Amniotic epithelial cell (primary cell): Measurements from ENCODE around the gene DNMT3A.

Experiments
- DNase-seq: peaks from one replicate; pipeline ENCODE4 v3.0.0-alpha.2; 2010; ENCODE audit warnings: low read depth

DNMT3A gene

DNA sequence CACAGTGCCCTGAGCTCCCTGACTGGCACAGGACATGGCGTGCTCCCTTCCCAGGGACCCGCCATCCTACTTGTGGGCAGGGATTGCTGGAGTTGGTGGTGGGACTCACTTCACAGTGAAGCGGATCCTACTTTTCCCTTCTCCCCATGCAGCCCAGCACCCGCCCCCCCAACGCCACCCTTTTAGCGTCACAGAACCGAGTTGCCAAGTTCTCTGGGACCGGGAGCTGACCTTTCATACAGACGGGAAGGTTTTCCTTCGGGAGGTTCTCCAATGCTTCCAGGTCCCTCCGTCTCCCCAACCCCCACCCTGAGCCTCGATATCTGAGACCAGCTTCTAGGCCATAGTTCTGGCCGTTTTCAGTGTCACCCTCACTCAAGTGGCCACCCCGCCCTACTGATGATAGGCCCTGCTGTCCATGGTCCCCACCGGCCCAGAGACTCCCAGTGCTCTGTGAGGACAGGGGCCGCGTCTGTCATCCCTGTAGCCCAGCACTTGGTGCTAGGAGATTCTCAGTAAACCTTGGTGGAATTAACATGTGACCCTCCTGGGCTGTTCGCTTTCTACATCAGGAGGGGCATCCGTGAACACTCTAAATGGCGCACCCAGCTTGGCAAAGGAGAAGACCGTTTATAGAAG lies 1.6 kb upstream of the DNMT3A start:
- no peak for DNase-seq

DNA sequence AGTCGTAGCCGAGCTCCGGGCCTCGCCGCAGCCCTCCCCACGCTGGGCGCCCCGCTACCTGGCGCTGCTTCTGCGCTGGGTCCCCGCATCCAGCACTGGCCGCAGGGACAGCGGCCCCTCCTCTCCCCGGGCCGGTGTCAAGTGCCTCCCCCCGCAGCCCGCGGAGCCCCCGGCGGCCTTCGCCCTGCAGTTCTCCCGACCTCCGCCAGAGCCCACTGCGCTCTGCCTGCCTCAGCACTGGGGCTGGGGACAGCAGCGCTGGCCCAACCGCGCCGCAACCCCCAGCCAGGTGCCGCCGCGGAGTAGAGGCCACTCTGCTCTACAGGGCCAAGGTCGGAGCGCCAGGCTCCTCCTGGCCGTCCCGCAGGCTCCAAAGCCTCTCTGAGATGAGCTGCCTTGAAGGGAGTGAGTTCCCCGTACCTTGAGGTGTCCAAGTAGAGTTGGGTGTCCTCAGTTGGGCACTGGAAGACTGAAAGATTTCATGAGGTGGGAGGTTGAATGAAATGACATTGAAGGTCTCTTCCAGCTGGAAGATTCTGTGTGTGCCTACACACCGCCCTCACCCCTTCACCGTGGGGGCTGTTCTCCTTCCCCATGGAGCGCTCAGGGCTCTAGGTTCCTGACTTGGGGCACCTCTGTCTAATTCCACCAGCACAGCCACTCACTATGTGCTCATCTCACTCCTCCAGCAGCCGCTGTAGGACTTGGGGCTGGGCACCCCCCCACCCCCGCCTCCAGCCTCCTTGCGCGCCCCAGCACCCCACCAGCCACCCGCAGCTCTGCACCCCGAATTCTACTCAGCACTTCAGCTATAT lies 854 bp upstream of the DNMT3A start:
- DNase-seq: peak; percentile 72

DNA sequence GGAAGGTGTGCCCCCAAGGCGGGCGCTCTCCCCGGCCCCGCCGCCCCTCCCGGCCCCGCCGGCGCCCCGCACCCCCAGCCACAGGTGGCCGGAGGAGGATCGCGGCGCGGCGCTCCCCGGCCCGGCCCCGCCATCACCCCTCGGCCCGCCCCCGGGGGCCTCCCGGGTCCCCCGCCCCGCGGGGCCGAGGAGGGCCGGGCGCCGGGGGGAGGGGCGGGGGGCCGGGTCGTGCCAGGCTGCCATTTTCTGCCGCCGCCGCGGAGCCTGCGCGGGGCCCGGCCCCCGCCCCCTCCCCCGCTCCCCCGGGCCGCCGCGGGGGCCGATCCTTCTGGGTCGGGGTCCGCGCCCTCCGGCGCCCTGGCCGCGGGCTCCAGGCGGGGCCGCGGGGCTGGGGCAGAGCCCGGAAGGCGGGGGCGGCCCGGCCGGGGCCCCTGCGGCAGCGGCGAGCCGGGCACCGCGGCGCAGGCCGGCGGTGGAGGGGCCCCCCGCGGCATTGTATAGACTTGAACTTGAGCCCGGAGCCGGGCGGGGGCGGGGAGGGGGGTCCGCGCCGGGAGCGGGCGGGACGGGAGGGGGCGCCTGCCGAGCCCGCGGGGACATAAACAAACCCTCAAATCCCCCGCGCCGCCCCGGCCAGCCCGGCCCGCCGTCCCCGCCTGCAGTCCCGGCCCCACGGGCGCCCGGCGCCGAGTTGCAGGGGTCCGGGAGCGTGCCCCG lies 556 bp downstream of the DNMT3A start:
- no peak for DNase-seq

DNA sequence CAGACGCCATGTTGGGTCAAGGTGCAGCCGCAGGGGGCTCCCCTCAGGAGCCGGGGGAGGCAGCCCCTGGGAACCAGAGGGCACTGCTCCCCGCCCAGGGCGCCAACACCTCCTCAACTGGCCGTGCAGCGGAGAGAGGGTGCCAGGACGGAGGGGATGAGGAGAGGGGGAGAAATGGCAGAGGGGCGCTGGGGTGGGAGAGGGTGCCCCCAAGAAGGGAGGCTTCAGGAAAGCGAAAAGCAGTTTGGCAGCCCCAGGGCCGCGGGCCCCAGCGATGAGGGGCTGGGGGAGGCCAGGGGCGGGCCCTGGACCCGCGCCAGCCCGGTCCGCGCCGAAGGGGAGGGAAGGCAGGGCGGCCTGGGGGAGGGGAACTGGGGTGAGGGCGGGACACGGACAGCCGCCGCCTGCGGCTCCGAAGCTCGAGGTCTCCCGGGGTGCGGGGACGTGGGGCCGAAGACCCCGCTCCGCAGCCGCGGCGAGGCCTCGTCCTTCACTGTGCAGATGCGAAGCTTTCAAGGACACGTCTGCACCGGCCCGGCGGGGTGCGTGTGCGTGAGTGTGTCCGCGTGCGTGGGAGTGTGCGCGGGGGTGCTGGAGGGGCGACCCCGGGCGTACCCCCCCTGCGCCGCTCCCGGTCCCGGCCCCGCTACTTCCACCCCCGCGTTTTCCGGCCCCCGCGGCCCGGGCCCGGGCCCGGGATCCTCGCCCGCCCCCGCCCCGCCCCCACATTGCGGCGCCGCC lies 1.4 kb downstream of the DNMT3A start:
- DNase-seq: no peak

DNA sequence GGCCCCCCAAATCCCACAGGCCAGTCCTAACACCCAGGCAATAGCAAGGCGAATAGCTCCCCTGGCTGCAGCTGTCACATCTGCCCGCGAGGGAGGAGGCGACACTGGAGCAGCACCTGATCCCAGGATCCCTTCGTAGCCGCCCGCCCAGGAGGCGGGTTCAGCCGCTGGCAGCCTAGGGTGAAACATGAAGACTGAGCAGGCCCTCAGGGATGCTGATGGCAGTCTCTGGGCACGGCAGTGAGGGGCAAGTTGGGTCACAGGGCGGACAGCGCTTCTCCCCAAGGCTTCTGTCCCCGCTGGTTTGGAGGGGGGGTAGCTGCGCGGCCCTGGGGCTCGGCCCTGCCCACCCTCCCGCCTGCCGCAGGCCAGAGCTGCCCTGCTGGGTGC lies 1.9 kb downstream of the DNMT3A start:
- no peak for DNase-seq

DNA sequence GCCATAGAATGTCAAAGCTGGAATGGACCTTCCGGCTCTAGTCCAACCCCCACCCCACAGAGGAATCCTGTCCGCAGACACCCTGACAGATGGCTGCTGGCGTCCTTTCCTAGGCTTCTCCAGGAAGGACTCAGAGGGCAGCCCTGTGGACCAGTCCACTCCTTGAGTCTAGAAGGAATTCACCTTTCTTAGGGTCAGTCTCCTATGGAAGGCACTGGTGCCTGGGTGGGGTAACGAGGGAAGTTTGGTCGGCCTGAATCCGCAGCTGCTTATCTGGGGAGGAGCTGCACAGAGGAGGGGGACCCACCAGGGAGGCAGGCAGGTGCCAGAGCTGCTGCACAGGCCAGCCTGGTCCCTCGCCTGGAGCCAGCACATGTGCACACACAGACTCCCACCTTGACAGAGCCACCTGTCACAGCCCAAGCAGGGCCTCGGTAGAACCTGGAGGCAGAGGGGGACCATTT lies 2.5 kb downstream of the DNMT3A start:
- DNase-seq: no peak

DNA sequence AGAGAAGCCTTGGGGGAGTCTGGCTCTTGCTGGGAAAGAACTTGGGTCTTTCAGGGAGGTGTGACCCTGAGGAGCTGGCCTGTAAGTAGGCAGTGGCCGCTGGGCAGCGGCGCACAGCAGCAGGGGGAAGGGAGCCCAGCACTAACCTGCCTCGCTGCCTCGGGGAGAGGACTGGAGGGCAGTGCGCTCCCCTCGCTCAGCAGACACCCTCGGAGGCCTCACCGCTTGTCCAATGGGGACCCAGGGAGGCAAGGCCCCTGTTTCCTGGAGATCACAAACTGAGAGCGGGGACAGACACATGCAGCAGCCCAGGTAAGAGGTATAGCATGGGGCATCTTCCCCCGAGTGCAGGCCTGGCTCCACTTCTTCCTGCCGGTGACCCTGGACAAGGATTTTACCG lies 3.3 kb downstream of the DNMT3A start:
- DNase-seq: no peak

DNA sequence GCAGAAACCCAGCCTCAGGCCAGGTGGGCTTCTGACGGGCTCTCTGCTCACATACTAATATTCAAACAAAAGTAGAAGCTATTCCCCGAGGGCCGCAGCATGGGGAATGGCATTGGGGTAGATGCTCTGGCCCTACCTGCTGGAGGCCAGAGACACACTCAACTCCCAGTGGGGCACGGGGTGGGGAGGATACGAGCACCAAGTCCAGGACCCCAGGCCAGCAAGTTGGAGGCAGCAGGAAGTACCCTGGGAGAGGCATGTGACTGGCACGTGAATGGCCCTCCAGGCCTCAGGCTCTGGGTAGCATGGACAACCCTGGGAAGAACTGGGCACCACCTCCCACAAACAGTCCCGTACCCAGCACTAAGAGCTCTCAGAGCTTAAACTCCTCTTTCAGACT lies 3.8 kb downstream of the DNMT3A start:
- DNase-seq: no peak

DNA sequence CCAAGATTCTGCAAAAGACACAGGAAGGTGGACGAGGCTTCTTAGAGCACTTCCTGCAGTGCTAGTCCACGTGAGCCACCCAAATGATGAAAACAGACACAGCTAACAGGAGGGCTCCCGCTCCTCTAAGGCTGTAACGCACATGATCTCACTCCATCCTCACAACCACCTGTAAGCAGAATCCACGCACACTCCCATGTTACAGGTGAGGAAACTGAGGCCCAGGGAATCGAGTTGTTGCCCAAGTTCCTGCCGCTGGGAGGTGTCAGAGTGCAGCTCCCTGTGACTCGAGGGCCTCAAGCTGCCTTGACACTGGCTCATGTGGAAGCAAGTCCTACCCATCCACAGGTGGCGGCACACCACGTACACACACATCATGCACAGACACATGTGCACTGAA lies 4.4 kb downstream of the DNMT3A start:
- no peak for DNase-seq

DNA sequence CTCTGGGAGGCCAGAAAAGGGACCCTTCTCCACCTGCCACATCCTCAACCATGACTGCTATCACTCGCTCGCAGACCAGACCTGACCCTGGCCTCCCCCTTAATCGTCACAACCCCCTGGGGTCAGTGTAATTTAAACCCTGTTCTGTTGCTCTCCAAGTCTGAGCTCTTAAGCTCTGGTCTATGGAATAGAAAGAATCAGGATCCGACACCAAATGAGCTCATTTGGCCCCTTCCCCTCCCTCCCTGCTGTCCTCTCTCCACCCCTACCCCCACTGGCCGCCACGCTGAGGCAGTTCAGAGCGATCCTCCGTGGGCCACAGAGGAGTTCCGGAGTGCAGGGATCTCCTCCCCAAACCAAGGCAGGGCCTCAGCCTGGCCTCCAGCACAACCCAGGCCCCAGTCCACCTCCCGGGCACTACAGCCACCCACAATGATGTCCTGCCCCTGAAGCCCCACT lies 5.3 kb downstream of the DNMT3A start:
- no peak for DNase-seq

DNA sequence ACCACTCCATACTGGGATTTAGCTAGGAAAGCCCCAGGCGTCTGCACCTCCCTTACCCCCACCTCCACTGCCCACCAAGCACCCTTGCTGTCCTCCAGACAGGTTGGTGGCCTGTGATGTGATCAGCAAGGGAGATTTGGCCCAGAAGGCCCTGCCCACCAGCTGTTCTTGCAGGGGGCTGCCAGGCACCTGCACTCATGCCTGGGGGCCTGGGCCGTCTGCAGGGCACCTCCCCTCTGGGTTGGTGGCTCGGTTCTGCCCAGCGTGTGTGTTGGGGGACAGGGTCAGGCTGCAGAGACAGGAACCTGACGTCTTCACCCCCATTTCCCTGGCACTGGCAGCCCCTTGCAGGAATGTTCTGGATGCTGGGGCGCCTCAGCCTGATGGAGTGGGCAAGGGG lies 5.8 kb downstream of the DNMT3A start:
- no peak for DNase-seq

DNA sequence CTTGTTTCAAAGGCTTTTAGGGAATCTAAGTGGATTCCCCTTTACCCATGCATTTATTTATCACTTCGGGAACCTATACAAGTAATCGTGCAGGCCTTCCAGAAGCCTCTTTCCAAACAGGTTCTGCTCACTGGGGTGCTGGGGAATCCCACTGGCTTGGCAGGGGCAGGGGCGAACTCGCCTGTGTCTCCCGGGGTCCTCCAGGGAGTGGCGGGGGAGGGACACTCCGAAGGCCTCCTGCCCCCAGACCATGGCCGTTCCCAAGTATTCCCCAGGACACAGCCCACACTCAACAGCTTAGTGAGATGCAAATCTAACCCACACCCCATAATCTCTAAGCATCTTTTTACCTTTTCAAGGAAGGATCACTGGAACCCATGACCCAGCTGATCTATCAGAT lies 6.5 kb downstream of the DNMT3A start:
- no peak for DNase-seq

DNA sequence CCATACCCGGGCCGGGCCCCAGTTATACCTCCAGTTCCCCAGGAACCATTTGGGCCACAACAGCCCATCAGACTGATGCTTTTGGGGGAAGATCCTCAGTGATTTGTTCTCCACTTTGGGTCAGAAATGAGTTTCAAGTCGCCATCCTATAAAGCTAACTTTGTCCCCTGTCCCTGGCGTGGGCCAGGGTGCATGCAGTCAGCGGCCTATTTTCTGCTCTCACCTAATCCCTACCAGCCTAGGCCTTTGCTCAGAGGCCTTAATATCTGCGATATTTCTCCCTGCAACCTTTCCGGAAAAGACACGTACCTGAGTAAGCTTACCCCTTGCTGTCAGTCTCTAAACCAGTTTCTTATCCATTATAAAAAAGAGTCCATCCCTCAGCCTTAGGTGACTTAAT lies 7.2 kb downstream of the DNMT3A start:
- no peak for DNase-seq

DNA sequence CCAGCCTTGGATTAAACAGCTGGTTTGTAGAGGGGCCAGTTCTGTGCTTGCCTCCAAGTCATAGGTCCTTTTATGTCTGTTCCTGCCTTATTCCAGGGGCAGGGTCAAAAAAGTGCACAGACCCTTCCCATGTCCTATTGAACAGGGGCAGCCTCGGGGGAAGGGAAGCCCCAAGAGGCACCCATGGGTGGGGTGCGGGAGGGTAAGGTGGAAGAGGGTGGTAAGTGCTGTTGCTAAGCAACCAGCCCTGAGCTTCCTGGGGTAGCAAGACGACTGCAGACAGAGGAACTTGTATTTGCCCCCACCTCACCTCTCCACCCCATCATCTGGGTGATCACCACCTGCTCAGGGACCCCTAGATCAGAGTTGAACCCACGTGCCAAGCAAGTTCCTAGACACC lies 7.7 kb downstream of the DNMT3A start:
- DNase-seq: no peak

DNA sequence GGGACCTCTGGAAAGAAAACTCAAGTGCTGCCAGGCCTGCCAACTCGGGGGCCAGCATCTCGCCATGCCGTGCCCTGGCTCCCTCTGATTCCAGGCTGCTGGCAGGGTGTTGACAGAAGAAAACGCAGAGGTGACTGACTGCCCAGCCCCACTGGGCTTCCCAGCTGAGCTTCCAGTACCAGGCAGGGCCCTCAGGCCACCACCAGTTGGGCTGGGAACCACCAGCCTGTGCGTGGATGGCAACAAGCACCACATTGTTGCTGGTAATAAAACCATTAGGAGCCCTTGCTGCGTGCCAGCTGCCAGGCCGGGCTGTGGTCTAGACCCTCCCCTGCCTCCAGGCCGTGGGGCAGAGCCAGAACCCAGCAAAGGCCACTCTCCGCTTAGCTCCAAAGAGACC lies 9.2 kb downstream of the DNMT3A start:
- no peak for DNase-seq

DNA sequence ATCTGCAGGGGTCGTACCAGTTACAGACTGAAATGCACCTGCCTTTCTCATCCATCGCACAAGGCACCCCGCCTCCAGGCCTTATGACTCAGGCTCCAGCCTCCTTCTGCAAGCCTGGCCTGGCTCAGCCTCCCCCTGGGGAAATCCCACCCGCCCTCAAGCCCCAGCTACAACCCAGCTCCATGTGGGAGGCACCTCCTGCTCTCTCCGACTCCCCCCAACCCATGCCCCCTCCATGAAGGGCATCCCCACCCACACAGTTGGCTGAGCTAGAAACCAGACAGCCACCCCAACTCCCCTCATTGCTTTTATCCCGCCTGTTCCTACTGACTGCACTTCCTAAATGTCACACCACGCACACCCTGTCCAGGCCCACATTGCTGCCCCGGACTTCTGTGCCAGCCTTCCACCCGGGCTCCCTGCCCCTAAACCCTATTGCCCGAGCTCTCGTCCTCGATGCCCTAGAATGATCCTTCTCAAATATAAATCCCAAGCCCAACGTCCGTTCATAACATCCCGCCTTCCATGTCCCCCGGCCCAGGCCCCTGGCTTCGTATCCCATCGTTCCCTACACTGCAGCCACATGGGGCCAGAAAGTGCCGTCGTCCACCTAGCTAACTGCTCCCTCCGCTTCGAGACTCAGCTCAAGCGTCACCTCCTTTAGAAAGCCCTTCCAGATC lies 9.9 kb downstream of the DNMT3A start:
- peak; percentile 24 for DNase-seq

DNA sequence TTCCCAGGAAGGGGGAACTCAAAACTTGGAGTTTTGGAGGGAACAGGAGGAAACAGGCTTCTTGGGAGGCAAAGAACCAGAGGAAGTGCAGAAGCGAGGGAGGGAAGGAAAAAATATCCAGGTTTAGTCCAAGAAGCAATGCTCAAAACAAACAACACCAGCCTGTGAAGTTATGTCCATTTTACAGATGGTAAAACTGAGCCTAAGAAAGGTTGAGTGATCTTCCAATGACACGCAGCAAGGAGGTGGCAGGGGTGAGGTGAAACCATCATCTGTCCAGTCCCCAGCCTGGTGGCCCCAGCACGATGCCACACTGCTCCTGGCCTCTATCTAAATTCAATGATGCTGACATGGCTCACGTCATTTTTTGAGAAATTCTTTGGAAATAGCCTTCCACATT lies 10.8 kb downstream of the DNMT3A start:
- no peak for DNase-seq

DNA sequence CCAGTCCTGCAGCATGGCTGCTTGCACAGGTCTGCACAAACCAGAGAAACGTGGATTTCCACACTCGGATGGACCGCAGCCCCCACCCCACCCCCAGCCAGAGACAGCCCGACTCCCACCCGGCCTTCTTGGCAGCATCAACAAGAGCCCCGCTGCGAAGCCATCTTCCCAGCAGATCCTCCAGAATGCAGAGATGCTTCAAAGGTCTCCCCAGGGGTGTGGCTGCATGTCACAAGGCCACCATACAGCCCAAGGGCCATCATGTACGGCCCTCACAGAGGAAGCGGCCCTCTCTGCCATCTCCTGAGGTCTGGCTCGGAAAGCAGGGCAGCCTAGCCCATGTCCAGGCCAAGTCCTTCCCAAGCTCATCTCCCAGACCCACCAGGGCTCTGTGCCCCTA lies 11.5 kb downstream of the DNMT3A start:
- DNase-seq: no peak

DNA sequence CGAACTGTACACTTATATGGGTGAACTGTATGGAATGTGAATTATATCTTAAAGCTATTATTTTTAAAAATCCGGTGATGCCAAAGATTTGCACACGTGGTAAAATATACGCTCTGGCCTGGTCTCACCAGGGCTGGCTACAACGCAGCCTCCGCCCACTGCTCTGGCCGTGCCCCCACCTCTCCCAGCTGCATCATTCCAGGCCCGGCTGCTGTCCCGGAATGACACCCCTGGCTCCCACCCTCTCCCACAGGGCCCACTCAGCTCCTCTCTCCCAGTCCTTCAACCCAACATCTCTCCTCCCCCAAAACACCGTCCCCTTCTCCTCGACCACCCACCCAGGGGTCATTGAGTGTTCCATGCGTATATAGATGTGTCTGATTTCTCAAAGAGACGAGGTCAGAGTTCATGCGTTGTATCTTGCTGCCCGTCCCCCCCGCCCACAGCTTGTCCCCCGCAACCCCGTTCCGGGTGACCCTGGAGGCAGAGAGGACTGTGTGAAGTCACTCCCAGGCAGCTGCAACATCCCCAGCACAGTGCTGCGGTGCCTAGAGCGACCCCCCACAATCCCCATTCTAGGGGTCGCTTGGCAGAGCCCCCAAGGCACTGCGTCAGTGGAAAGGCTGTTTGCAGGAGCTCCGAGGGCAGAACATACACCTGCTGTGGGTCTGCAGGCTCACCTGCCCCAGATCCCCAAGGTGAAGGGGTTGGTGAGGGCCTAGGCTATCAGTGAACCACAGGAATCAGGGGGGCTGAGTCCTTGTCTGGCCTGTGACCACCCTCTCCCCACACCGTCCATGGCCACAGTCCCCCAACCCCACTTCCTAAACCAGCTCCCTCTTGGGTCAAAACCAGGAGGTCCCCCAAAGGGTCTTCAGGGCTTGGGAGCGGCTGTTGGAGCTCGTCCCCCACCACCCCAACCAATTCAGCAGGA lies 13.3 kb downstream of the DNMT3A start:
- DNase-seq: no peak

DNA sequence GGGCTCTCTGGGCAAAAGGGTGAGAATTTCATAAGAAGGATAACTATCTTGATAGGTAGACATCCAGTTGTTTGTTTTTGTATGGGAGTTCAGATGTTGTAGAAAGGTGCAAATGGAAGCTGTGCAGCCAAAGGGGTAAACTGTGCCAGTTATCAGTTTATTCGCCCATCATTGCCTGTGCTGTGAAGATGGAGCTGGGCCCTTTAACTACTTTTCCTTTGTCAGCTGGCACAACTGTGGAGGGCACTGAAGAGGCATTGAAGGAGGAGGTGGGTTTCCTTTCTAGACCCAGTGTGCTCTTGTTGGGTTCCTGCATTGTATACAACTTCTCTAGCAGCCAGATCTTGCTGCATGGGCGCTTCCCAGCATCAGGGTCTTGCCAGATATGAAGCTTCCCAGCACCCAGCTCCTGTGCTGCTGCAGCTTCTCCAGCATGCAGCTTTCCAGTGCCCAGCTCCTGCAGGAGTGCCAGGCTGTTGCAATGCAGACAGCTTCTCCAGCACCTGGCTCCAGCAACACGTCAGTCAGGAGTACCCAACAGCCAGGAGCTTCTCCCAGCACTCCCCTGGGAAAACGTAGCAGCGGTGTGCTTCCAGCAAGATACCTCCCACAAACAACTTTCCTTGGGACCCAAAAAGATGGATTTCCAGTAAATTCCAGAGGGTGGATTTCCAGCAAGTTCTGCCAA lies 15.3 kb downstream of the DNMT3A start:
- DNase-seq: no peak
